ENCODE data around the gene NOP56. TPM values are rescaled to one million over a fixed set of nuclear protein-coding genes. Genes with fewer than 3 reads are reported as not detected.

NOP56 gene
- total and polyA plus RNA-seq, 4 donors = 34.2 to 63.7 (median 46.5) TPM

DNA sequence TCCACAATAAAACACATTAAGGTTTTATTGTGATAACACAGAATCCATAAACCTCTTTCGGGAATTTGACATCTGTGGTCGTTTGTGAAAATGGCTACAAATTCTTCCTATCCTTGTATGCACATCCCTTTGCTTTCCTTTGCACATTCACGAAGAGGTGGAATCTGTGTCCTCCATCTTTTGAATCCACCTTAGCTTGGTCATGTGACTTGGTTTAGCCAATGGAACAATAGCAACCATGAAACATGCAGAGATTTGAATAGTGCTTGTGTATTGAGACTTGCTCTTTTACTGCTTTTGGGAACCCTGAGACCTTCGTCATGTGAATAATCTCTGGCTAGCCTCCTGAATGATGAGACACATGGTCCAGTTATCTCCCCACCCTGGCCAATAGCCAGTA lies 49.7 kb upstream of the NOP56 start:
- no peaks in the 10 kb centered on the region for H3K4me1 ChIP-seq (ENCODE audit: control insufficient read depth in 4 of 4, insufficient read depth in 4 of 4, low read length in 3 of 4)
- peaks cover 4 to 7% (median 6%) of the 10 kb centered on the region in 4 donors for H3K9me3 ChIP-seq (ENCODE audit: control insufficient read depth in 4 of 4, low read length in 3 of 4)
- H3K4me3 ChIP-seq (ENCODE audit: low read depth in 1 of 3, low read length in 3 of 3) = no peak overlapping the region
- H3K27me3 ChIP-seq (ENCODE audit: control insufficient read depth in 4 of 4, insufficient read depth in 4 of 4, low read length in 3 of 4) = no peaks in the 10 kb centered on the region
- WGBS = 71% methylated on average over 4 of the region's 4 CpGs
- no peak overlapping the region for H3K9ac ChIP-seq (ENCODE audit: low read depth in 1 of 2, low read length in 2 of 2)
- DNase-seq (ENCODE audit: low spot score) = no peak
- TF ChIP-seq JUND (IDR thresholded peaks at IDR 0.05) (no peak), FOXA2 (IDR thresholded peaks at IDR 0.05) (no peak), NR2F2 (IDR thresholded peaks at IDR 0.05) (no peak), RAD21 (IDR thresholded peaks at IDR 0.05) (no peak), SP1 (IDR thresholded peaks at IDR 0.05) (no peak), FOXA1 (IDR thresholded peaks at IDR 0.05) (no peak), TAF1 (conservative IDR thresholded peaks at IDR 0.05) (no peak), GABPA (IDR thresholded peaks at IDR 0.05 in 1 of 2, conservative IDR thresholded peaks at IDR 0.05 in 1 of 2) (no peak), HNF4G (IDR thresholded peaks at IDR 0.05) (no peak), YY1 (IDR thresholded peaks at IDR 0.05) (no peak), RXRA (IDR thresholded peaks at IDR 0.05) (no peak), EGR1 (IDR thresholded peaks at IDR 0.05; ENCODE audit: low read depth in 2 of 2) (no peak), HNF4A (conservative IDR thresholded peaks at IDR 0.05) (no peak)
- TF ChIP-seq, protein P1, sequence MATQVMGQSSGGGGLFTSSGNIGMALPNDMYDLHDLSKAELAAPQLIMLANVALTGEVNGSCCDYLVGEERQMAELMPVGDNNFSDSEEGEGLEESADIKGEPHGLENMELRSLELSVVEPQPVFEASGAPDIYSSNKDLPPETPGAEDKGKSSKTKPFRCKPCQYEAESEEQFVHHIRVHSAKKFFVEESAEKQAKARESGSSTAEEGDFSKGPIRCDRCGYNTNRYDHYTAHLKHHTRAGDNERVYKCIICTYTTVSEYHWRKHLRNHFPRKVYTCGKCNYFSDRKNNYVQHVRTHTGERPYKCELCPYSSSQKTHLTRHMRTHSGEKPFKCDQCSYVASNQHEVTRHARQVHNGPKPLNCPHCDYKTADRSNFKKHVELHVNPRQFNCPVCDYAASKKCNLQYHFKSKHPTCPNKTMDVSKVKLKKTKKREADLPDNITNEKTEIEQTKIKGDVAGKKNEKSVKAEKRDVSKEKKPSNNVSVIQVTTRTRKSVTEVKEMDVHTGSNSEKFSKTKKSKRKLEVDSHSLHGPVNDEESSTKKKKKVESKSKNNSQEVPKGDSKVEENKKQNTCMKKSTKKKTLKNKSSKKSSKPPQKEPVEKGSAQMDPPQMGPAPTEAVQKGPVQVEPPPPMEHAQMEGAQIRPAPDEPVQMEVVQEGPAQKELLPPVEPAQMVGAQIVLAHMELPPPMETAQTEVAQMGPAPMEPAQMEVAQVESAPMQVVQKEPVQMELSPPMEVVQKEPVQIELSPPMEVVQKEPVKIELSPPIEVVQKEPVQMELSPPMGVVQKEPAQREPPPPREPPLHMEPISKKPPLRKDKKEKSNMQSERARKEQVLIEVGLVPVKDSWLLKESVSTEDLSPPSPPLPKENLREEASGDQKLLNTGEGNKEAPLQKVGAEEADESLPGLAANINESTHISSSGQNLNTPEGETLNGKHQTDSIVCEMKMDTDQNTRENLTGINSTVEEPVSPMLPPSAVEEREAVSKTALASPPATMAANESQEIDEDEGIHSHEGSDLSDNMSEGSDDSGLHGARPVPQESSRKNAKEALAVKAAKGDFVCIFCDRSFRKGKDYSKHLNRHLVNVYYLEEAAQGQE (IDR thresholded peaks at IDR 0.05) = no peak
- TF ChIP-seq, protein P2, sequence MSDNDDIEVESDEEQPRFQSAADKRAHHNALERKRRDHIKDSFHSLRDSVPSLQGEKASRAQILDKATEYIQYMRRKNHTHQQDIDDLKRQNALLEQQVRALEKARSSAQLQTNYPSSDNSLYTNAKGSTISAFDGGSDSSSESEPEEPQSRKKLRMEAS (IDR thresholded peaks at IDR 0.05) = no peak
- TF ChIP-seq, protein P3, sequence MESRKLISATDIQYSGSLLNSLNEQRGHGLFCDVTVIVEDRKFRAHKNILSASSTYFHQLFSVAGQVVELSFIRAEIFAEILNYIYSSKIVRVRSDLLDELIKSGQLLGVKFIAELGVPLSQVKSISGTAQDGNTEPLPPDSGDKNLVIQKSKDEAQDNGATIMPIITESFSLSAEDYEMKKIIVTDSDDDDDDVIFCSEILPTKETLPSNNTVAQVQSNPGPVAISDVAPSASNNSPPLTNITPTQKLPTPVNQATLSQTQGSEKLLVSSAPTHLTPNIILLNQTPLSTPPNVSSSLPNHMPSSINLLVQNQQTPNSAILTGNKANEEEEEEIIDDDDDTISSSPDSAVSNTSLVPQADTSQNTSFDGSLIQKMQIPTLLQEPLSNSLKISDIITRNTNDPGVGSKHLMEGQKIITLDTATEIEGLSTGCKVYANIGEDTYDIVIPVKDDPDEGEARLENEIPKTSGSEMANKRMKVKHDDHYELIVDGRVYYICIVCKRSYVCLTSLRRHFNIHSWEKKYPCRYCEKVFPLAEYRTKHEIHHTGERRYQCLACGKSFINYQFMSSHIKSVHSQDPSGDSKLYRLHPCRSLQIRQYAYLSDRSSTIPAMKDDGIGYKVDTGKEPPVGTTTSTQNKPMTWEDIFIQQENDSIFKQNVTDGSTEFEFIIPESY (IDR thresholded peaks at IDR 0.05) = no peak
- TF ChIP-seq, protein P4, sequence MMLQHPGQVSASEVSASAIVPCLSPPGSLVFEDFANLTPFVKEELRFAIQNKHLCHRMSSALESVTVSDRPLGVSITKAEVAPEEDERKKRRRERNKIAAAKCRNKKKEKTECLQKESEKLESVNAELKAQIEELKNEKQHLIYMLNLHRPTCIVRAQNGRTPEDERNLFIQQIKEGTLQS (IDR thresholded peaks at IDR 0.05) = no peak
- TF ChIP-seq, protein P5, sequence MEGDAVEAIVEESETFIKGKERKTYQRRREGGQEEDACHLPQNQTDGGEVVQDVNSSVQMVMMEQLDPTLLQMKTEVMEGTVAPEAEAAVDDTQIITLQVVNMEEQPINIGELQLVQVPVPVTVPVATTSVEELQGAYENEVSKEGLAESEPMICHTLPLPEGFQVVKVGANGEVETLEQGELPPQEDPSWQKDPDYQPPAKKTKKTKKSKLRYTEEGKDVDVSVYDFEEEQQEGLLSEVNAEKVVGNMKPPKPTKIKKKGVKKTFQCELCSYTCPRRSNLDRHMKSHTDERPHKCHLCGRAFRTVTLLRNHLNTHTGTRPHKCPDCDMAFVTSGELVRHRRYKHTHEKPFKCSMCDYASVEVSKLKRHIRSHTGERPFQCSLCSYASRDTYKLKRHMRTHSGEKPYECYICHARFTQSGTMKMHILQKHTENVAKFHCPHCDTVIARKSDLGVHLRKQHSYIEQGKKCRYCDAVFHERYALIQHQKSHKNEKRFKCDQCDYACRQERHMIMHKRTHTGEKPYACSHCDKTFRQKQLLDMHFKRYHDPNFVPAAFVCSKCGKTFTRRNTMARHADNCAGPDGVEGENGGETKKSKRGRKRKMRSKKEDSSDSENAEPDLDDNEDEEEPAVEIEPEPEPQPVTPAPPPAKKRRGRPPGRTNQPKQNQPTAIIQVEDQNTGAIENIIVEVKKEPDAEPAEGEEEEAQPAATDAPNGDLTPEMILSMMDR (IDR thresholded peaks at IDR 0.05; ENCODE audit: low read depth, low read length, missing input control) = no peak
- H3K36me3 ChIP-seq (ENCODE audit: control insufficient read depth in 4 of 4, insufficient read depth in 3 of 4, low read depth in 1 of 4, low read length in 3 of 4) = no peaks in the 10 kb centered on the region
- no peak overlapping the region for H3K27ac ChIP-seq (ENCODE audit: low read depth in 1 of 2, low read length in 2 of 2)
